GM21723 (cell line): ENCODE measurements around the gene AREL1.

ENCODE experiments used
- ATAC-seq: cut with Tn5 transposase; IDR thresholded peaks from one replicate; pipeline ENCODE4 v1.9.1; 2021; ENCODE audit warnings: mild to moderate bottlenecking, moderate library complexity; ENCODE audit not compliant: unreplicated experiment

The AREL1 gene

DNA sequence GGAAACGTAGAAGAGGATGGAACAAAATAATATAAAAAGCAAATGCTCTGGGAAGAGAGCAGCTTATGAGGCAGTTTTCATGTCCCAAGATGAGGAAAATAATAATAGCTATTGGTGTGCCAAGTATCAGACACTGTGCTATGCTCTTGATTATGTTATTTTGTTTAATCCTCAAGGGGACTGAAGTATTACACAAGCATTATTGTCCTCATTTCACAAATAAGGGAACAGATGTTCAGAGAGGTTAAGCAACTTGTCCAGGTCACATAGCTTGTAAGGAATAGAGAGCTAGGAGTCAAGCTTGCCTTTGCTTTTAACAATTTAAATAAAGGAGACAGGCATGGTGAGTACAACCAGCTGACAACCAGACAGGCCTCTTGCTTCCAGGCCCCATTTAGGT lies 73.9 kb downstream of the AREL1 start:
- no peak for ATAC-seq

DNA sequence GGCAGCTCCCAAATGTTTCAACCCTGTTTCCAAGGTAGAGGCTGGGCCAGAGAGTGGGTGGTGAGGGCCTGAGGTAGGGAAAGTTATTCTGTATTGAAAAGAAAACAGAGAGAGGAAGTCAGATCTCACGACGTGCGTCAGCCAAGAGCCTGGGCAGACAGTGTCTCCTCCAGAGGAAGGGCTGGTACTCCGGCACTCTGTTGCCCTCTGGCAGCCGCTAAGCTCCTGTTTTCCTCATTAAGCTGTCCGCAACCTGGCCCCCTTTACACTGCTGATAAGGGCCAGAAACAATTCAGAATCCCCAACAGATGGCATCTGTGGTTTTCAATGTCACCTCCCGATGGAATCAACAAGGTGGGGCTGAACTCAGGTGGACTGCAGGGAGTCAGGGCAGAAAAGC lies 74.8 kb downstream of the AREL1 start:
- no peak for ATAC-seq

DNA sequence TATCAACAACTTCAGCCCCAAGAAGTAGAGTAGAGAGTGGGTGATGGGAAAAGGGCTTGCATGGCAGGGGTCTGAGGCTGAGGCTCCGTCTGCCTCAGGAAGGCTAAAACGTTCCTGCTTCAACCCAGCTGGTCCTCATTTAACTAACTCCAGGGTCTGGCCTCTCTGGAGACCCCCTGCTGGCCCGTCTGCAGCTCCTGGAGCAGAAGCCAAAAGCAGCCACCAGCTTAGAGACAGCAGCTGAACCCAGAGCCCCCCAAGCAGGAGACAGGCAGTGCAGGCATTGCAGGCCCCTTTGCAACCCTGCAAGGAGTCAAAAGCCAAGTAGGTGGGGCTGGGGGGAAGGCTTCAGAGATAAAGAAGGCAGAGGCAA lies 75.7 kb downstream of the AREL1 start:
- ATAC-seq, result no peak

DNA sequence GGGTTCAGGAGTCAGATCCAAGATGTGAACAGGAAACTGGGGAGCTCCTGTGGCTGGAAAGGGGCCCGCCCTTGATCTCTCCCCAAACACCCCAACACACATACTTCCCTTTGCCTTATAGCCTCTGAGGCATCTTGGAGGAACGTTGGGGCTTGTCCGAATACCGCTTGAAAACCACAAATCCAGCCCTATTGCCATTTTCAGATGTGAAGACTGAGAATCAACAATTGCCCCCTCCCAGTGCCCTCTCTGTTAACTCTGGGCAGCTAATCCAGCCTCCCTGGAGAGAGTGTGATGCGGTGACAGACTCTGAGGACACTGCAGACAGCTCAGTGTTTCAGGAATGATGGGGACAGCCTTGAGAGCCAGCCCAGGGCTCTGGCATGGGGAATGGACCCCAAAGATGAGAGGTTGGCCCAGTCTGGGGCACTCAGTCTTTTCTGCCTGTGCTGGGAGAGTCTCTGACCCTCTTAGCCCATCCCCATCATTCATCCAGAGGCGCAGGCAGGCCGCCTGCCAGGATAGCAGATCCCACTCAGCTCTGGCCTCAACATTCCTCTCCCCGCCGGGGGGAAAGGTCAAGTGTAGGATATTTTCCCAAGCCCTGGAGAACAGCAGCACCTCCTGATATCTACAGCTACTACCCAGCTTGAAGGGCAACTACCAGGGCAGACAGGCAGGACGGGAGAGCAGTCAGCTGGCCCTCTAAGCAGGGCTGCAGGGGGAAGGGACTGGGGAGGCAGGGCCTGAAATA lies 76.3 kb downstream of the AREL1 start:
- ATAC-seq, result no peak

DNA sequence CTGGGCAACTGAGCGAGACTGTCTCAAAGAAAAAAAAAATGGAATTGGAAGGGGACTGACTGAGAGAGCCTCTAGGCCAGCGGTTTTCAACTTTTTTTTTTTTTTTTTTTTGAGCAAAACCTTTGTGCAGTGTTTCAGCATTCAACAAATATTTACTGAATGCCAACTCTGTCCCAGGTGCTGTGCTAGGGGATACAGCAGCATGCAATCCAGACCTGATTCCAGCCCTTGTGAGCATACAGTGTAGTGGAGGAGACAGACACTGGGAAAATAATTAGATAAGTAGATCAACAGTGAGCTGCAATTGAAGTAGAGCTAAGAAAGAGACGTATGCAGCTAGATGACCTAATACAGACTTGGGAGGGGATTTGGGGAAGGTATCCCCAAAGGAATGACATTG lies 77.0 kb downstream of the AREL1 start:
- ATAC-seq, result no peak

DNA sequence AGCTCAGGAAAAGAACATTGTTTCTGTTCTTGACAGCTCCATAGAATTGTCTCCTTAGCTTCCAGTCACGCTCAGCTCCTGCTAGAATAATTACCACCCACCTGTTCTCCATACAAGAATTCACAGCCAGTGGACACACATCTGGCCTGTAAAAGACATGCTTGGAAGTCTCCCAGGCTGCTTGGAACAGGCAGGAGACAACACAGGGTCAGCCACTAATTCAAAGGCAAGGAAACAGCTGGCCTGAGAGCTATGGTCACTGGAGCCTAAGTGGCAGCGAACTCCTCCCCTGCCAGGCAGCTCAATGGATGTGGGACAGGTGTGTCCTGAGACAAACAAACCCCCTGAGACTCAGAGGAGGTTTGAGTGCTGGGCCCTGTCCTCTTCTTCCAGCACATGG lies 77.9 kb downstream of the AREL1 start:
- ATAC-seq, result no peak

DNA sequence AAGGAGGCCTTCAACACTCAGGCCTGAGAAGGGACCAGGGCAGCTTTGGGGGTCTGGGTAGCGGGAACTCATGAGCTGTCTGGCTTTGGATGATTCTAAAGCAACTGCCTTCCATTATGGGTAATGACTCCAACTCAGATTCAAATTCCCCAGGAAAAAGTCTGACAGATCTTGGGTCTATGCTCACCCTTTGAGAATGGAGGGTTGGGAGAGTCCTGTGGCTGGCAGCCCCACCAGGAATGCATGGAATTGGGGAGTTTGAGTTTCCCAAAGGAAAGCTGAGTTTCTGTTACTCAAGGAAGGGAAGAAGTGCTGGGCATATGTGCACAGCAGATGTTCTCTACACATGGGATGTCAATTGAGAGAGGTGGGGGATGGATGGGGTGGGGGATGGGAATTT lies 78.4 kb downstream of the AREL1 start:
- ATAC-seq, result no peak

DNA sequence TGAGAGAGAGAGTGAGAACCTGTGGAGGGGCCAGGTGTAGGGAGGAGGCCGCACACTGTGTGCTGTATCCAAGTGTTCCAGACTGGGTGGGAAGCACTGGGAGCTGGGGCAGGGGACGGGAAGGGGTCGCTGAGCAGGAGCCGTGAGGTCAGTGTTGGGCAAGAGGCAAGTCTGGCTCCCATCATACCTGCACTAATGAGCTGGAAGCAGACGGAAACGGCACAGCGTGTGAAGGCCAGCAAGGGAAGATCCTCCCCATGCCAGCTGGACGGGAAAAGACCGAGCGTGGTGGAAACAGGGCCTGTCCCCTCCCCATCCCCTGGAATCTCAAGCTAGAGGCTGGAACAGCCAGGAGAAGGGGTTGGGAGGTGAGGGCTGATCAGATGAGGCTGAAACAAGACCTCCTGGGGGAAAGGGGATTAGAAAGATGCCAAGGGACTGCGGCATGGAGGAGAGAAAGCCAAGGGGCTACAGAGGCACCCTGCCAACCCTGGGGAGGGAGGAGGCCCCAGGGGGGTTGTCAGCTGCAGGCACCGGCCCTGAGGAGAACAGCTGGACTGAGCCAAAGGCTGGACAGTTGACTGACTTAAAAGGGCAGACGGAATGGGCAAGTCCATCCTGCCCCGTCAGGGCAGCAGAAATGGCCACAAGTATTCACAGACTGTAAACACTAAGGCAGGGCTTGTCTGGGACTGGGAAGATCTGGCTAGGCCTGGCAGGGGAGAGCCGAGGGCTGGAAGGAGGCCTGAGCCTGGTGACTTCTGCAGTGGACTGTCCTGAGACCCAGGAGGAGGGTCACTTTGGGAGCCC lies 81.8 kb downstream of the AREL1 start:
- no peak for ATAC-seq

DNA sequence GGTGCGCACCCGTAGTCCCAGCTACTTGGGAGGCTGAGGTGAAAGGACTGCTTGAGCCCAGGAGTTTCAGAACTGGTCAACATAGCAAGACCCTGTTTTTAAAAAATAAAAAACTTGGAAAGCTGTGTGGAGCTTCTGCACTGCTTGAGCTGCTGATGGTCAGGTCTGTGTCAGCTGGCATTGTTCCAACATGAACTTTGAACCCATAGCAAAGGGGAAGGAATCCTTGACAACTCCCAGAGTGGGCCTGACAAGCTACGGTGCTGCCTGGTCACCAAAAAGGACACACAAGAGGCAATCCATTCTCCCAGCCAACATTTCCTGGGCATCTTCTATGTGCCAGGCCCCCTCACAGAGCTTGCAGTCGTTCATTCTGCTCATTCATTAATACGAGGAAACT lies 84.5 kb downstream of the AREL1 start:
- no peak for ATAC-seq

DNA sequence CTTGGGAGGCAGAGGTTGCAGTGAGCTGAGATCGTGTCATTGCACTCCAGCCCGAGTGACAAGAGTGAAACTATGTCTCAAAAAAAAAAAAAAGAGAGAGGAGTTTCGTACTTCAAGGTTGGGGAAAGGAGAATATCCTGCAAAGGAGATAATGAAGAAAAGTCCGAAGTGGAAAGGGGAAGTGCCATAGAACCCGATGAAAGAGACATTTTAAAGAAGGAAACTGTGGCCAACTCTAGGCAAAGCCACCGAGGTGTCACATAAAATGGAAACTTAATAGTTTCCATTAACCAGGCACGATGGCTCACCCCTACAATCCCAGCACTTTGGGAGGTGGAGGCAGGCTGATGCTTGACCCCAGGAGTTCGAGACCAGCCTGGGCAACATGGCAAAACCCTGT lies 85.8 kb downstream of the AREL1 start:
- no peak for ATAC-seq

DNA sequence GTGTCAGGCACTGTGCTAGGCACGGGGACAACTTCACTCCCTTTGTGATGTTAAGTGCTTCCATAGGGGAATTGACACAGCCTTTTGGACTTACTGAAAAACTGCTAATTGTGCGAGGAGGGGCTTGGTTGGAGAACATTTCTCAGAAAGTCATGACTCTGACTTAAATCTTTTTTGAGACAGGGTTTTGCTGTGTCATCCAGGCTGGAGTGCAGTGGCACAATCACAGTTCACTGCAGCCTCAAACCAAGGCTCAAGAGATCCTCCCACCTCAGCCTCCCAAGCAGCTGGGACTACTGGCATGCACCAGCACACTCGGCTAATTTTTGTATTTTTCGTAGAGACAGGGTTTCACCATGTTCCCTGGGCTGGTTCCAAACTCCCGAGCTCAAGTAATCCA lies 90.6 kb downstream of the AREL1 start:
- no peak for ATAC-seq

DNA sequence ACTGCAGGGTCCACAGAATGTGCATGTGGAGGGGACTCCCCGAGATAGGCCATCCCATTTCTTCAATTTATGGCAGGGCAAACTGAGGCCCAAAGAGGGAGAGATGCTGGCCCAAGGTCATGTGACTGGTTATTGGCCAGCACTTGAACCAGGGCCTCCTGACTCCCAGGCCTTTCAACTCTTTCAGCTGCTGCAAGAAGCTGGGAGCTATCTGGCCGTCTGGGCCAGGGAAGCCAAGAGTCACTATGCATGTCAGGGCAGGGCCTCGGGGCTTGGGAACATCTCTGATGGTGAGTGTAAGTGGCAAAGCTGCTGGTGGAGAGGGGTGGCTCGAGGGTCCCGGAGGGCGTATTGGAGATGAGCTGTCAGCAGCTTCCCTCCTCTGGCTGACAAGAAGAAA lies 91.3 kb downstream of the AREL1 start:
- no peak for ATAC-seq

DNA sequence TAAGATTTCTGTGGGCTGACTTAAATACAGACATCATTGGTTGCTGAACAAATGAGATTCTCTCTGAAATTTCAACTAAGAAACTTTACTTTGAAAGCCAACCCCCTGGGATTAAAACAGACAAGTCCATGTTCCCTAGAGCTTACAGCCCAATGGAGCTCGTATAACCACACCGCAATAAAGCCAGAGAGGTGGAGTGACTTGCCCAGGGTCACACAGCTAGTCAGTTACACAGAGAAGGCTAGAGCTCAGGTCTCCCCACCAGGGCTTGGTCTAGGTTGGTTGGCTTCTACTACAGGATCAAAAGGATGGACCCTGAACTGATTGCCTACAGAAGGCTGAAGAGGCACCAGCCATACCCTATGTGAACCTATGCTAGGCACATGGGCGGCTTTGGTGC lies 92.0 kb downstream of the AREL1 start:
- ATAC-seq, result no peak

DNA sequence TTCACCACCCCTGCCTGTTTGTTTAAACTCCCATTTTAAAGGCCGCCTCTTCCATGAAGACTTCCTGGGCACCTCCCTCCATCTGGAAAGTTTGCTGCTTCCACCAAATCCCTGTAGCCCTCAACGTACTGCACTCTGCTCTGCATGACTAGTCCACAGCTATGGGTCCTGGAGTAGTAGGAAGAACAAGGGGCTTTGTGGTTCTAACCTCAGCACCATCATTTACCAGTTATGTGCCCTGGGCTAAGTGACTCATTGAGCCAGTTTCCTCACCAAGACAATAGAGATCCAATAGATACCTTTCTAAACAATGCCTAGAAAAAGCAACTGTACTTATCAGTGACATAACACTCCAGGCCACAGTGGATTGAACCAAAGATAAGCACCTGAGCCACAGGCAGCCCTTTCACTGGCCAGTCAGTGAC lies 92.4 kb downstream of the AREL1 start:
- no peak for ATAC-seq

DNA sequence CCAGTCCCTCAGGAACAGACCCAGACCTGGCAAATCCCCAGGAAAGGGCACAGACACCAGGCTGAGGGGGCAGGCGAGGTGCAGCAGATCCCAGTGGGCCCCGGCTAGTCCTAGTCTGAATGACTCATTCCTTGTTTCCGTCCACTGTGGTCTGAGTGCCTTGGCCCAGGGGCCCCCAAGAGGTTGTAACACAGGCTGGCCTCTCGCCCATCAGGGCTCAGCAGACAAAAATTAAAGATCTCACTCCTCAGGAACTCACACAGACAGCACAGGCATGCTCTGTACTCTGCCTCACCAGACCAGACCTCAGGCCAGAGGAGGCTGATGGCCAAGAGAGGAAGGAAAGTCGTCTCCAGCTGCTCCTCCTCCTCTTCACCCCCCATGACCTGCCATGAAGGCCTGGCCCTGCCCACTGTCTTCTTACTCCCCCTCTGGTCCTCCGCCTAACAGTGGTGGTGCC lies 93.2 kb downstream of the AREL1 start:
- no peak for ATAC-seq

DNA sequence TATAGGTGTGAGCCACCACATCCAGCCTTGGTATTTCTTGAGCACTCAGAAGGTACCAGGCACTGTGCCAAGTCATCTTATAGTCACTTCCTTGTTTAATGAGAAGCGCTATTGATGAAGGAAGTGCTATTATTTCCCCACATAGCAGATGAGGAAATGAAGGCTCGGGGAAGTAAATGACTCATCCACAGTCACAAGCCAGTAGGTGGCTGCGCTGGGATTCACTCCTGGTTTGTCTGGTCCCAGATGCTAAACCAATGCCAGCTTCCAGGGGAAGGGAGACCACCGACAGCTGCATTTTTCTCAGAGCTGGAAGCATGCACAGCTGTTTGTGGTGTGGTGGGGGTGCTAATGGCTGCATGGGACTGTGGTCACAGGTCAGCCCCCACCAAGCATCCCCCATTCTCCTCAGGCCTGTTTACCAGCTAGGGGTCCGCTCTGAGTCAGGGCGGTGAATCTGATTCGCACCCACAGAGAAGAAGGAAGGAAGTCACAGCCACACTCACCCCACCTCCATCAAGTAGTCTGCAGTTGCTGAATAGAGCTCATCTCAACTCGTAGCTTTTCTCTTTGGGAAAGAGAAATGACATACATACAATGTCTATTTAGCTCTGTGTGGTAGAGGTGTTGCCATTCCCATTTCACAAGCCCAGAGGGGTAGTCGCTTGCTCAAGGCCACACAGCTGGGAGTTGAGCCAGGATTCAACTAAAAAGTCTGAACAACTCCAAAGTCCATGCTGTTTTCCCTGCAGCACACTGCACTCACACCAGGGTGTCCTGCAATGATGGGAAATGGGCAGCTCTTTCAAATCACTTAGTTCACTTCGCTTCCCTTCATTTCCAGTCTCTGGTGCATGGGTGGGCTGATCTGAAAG lies 94.6 kb downstream of the AREL1 start:
- ATAC-seq, result no peak

DNA sequence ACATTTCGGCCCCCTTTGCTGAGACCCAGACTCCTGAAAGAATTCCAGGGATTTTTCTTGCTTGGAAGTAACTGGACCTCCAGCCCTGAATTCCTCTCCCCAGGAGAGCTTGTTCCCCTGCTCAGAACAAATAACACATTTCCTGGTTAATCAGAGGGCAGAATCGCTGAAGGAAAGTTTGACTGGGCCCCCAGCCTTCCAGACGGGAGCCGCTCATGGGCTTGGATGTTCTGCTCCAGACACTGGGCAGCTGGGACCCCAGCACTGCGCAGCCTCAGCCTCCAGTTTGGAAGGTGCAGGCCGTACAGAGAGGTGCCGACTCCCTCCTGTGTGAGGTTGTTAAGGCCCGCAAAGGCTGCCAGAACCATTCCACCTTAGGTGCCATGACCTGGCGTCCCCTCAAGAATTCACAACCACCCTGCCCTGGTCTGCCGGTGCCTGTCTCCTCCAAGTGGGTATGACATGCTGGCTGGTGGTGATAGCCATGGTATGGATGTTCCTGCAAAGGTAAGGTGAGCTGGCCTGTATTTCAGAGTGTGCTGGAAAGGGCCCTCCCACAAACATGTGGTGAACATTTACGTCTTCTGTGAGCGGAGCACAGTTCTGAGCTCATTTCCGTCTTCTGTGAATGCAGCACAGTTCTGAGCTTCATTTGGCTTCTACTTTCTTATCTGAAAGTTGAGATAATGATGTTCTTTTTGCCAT lies 95.7 kb downstream of the AREL1 start:
- ATAC-seq, result no peak

DNA sequence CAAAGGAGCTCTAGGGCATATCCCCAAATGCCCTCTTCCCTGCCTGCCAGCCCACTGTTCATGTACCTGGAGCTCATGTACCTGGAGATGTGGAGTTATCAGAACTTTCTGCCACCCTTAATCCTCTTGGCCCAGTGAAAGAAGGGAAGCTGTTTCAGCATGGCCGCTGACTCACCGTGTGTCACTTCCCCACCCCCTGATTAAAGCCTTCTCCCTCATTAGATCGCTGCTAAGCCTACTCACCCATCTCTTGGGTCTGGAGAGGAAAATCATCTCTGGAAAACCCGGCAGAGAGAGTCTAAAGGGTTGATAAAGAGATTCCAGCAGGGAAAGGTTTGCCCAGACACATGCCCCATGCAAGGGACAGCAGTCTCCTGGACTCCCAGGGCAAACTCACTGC lies 96.4 kb downstream of the AREL1 start:
- ATAC-seq, result no peak

DNA sequence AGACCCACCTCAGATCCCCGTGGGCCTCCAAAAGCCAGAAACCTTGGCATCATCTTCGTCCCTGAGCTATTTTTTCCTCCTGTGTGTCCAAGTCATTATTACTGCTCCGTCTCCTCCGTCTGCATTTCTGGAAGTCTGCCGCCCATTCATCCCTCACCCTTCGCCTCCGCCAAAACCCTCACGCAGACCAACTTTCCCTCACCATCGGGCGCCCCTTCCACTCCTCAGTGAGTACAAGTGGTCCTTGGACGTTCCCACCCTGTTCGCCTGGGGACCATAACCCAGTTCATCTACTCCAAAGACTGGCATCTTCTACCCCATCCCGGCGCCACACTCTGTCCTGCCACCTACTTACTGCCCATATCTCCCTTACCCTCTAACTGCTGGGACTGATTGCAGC lies 97.1 kb downstream of the AREL1 start:
- ATAC-seq, result no peak

DNA sequence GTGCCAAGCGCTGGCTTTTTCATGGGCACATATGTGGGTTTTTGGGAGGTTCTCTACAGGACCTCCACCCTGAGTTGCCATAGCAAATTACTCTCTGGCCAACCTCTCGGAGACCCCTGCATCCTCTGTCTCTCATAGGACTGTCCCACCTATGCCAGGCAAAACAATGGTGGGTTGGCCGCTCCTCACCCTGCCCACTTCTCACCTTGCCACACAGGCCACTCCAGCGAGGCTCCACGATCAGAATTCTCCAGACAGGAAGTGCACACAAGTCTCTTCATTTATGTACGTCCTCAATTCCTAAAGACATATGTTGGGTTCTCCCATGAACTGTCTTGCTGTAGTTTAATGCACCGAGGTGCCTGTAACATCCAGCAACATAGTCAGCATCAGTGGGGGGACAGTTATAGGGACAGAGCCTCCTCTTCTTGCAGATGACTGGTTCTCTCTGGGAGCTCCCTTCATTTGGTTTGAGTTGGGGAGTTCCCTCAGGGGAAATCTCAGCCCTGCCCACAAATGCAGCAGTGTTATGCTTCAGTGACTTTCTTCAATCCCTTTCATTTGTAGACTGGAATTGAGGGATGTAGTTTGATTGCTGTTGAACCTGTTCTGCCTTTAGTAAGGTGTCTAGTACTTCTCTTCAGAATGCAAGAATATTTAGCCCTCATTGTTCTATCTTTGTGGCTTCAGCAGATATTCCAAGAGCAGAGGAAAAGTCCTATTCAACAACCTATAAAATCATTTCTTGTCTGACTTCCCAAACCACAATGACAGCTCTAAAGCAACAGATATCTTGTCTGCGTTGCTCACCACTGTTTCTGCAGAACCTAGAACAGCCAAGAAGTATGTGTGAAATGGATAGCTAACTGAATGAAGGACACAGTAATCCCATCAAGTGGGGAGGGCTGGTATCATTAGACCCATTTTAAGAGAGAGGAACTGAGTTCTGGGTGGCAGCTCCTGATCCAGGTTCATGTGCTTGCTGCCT lies 98.1 kb downstream of the AREL1 start:
- ATAC-seq, result no peak
